ENCODE measurements around the gene EEF1E1. TPM values are rescaled to one million over a fixed set of nuclear protein-coding genes. Genes with fewer than 3 reads are reported as not detected.

Gene EEF1E1
- total and polyA plus RNA-seq, 2 of the 8 experiments (the other 6 are each of a cell fraction or from before 2014, with no cell fraction given): 96.8 to 112 TPM

- H3K4ac ChIP-seq (replicated peaks; ENCODE audit: insufficient read length, low read depth, low read length): no peak overlapping the region
- no peak overlapping the region for H2AK5ac ChIP-seq (ENCODE audit: low read depth, low read length)
- H3K23ac ChIP-seq (ENCODE audit: insufficient read length): no peak overlapping the region
- peaks cover 2 to 10% of the 10 kb centered on the region in 2 experiments for H4K20me1 ChIP-seq (replicated peaks in 1 of 2; ENCODE audit: control insufficient read depth in 1 of 2, insufficient read depth in 2 of 2, low read length in 2 of 2)
- H2BK12ac ChIP-seq (ENCODE audit: low read depth, low read length): no peak overlapping the region
- CTCF ChIA-PET (ENCODE audit: partially characterized antibody): interaction anchor here (0.9 kb wide), 1 partner anchor 31 kb away, joined by 5 read pairs; no protein-coding TSS in a partner anchor
- peak overlapping the region; percentile 55 to 78 for H3K4me2 ChIP-seq (ENCODE audit: insufficient read depth in 1 of 2, low read depth in 2 of 2, low read length in 2 of 2)
- H4K8ac ChIP-seq (ENCODE audit: extremely low read depth, insufficient read depth, low read length): no peak overlapping the region
- 89% methylated on average over 8 of the region's 8 CpGs; no CpG with 5 or more reads in 1 of the 2 experiments for WGBS, 2 experiments (ENCODE audit: extremely low coverage in 1 of 2, insufficient coverage in 1 of 2, insufficient read length in 1 of 2, insufficient replicate concordance in 2 of 2, low coverage in 1 of 2, low lambda C conversion rate in 2 of 2, missing lambda C conversion rate in 1 of 2)
- H3K23me2 ChIP-seq (ENCODE audit: low read depth, low read length): peaks cover 3% of the 10 kb centered on the region
- H3K56ac ChIP-seq (replicated peaks; ENCODE audit: insufficient read length, low read depth, low read length): no peak overlapping the region
- H2BK15ac ChIP-seq (ENCODE audit: low read length): no peak overlapping the region
- H3K27me3 ChIP-seq (replicated peaks in 1 of 4; ENCODE audit: control insufficient read depth in 3 of 4, extremely low read depth in 1 of 4, insufficient read depth in 3 of 4, low read length in 3 of 4): no peaks in the 10 kb centered on the region
- no peak for DNase-seq (ENCODE audit: low read depth in 1 of 2, low spot score in 2 of 2)
- H3K79me1 ChIP-seq (ENCODE audit: low read depth, low read length): no peaks in the 10 kb centered on the region
- no peak for FAIRE-seq
- H3K4me1 ChIP-seq (replicated peaks in 1 of 4; ENCODE audit: control insufficient read depth in 3 of 4, insufficient read depth in 4 of 4, low read length in 3 of 4): peaks cover 0 to 4% (median under 1%) of the 10 kb centered on the region in 4 experiments; a peak in 1 of 7 replicates
- H4K5ac ChIP-seq (ENCODE audit: insufficient read length, low read depth, low read length): peak overlapping the region; percentile 18
- POLR2A ChIA-PET (ENCODE audit: partially characterized antibody): interaction anchor here (1.0 to 1.7 kb wide), 5 partner anchors 8 to 35 kb away, joined by 3 to 6 read pairs (median 5); no protein-coding TSS in a partner anchor
- H4K91ac ChIP-seq (replicated peaks; ENCODE audit: insufficient read length, low read length): no peak overlapping the region
- H3K18ac ChIP-seq (ENCODE audit: extremely low read depth, low read length): no peak overlapping the region
- H3K79me2 ChIP-seq (ENCODE audit: control insufficient read depth in 1 of 2, insufficient read depth in 2 of 2, low read length in 2 of 2): peaks cover 32 to 68% of the 10 kb centered on the region in 2 experiments
- H2AFZ ChIP-seq (ENCODE audit: low read length): no peak overlapping the region
- H3K4me3 ChIP-seq (ENCODE audit: extremely low read depth in 1 of 4, insufficient read depth in 2 of 4, low read depth in 3 of 4, low read length in 4 of 4): peak overlapping the region in 1 of 4 experiments; percentile 40; a peak in 2 of 8 replicates
- peak overlapping the region in 1 of 4 experiments; percentile 24; a peak in 2 of 7 replicates for H3K9ac ChIP-seq (replicated peaks in 1 of 4; ENCODE audit: extremely low read depth in 1 of 4, low read depth in 3 of 4, low read length in 3 of 4)
- H2BK20ac ChIP-seq (ENCODE audit: low read length): no peak overlapping the region
- H3K9me3 ChIP-seq (ENCODE audit: insufficient read depth in 2 of 2, low read depth in 1 of 2, low read length in 1 of 2): no peaks in the 10 kb centered on the region
- no peak overlapping the region for H2BK5ac ChIP-seq (ENCODE audit: low read depth, low read length)
- no peak overlapping the region for H3K14ac ChIP-seq (ENCODE audit: insufficient read length)
- H3K36me3 ChIP-seq (ENCODE audit: control insufficient read depth in 2 of 4, insufficient read depth in 4 of 4, low read length in 3 of 4): peaks cover 6 to 27% (median 19%) of the 10 kb centered on the region in 4 experiments
- no peak overlapping the region for H3K27ac ChIP-seq (ENCODE audit: low read depth, low read length)
- H2BK120ac ChIP-seq (replicated peaks; ENCODE audit: low read depth, low read length): no peak overlapping the region
- no peak for TF ChIP-seq FOSL1 (IDR thresholded peaks at IDR 0.05; ENCODE audit: insufficient read depth, low read depth, low read length)
- no peak for TF ChIP-seq CHD1 (IDR thresholded peaks at IDR 0.05; ENCODE audit: low read depth, low read length)
- no peak for TF ChIP-seq MAFK (IDR thresholded peaks at IDR 0.05; ENCODE audit: low read depth, low read length)
- no peak for TF ChIP-seq SIRT6 (IDR thresholded peaks at IDR 0.05; ENCODE audit: low read length)
- TF ChIP-seq TAF7 (optimal IDR thresholded peaks at IDR 0.05; ENCODE audit: borderline replicate concordance, low read depth, low read length): no peak
- no peak for TF ChIP-seq BCL11A (IDR thresholded peaks at IDR 0.05; ENCODE audit: low read depth in 2 of 2, low read length in 2 of 2)
- no peak for TF ChIP-seq HDAC2 (IDR thresholded peaks at IDR 0.05; ENCODE audit: borderline replicate concordance in 1 of 2, low read depth in 2 of 2, low read length in 2 of 2)
- TF ChIP-seq SUZ12 (IDR thresholded peaks at IDR 0.05; ENCODE audit: low read length): no peak
- no peak for TF ChIP-seq KDM4A (IDR thresholded peaks at IDR 0.05; ENCODE audit: low read depth, low read length, severe bottlenecking)
- TF ChIP-seq SRF (IDR thresholded peaks at IDR 0.05; ENCODE audit: low read depth, low read length): no peak
- TF ChIP-seq TCF12 (IDR thresholded peaks at IDR 0.05; ENCODE audit: low read depth, low read length): no peak
- TF ChIP-seq ZNF274 (IDR thresholded peaks at IDR 0.05; ENCODE audit: borderline replicate concordance, extremely low read depth, low read length): no peak
- no peak for TF ChIP-seq BACH1 (IDR thresholded peaks at IDR 0.05; ENCODE audit: low read length)
Measured at GRCh38 chr6:8100159-8100854, 2.0 kb downstream of the EEF1E1 start.
